ENCODE measurements around the gene APOBEC3A.
"Not testable (repeated sequence)": the region's sequence is repeated elsewhere in the genome, so short reads cannot be mapped to it uniquely, and the experiment has no call there.

The APOBEC3A gene

GRCh38 chr22:38943882-38944281 lies 13.5 kb upstream of the APOBEC3A start:
- DNase-seq, result no peak

GRCh38 chr22:38944653-38945052 lies 12.8 kb upstream of the APOBEC3A start:
- DNase-seq, result no peak

DNA sequence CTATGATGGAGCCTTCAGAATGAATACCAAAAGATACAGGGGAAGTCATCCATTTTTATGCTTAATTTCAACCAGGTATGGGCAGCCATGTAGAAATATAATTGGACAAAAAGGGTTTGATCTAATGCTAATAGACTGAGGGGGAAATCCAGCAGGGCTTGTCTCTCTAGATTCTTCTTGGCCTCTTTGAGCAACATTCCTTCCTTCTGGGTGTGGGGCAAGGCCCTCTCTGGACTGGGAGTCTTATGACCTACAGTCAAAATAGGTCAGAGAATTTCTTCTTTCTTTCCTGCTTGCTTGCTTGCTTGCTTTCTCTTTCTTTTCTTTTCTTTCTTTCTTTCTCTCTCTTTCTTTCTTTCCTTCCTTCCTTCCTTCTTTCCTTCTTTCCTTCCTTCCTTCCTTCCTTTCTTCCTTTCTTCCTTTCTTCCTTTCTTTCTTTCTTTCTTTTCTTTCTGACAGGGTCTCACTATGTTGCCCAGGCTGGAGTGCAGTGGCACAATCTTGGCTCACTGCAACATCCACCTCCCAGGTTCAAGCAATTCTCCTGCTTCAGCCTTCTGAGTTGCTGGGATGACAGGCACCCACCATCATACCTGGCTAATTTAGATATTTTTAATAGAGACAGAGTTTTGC lies 11.6 kb upstream of the APOBEC3A start:
- DNase-seq, result not testable (repeated sequence)

DNA sequence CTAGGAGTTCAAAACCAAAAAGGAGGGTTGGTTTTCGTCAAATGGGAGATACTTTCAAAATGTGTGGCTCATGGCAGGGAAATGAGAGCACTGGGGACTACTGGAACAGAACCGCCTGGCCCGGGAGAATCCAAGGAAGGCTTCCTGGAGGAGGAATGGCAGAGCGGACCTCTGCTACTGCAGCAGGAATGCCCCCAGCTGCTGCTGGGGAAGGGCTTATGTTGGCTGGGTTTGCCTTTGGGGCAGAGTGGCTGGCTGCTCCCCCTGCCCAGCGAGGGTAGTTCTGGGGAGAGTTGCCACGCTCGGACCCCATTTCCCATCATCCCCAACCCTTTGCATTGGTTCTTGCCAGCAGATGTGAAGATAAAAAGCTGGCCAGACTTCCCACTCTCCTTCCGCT lies 10.6 kb upstream of the APOBEC3A start:
- no peak for DNase-seq

DNA sequence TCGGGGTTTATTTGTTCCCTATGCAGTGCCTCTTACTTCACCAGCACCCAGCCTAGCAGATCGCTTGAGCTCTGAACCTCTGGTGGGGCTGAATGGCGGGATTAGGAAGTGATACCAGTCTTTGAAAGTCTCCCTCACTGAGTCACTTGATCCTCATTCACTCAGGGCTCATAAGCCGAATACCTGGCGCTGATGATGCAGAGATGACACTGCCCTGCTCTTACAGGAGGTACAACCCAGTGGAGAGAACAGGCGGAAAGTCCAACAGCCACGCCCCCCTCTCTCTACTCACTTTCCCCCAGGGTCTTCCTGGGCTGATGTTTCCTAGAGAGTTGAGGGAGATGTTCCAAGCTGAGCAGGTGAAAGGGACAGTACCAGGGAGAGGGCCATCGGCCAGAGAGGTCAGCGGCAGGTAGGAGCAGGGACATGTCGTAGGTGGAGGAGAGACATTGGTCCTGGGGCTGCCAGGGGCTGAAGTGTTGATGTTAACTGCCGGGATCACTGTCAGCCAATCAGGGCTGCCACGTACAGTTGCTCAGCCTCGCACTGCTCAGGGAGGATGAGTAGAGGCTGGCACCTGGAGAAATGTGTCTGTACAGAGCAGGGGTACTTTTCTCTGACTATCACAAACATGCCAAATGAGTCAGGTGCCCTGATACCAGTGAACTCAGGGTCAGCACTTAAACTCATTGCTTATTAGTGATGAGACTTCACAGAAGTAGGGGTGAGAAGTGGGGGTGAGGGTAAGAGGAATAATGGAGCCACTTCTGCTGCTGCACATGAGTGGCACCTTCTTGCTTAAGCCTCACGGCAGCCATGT lies 9.9 kb upstream of the APOBEC3A start:
- no peak for DNase-seq

DNA sequence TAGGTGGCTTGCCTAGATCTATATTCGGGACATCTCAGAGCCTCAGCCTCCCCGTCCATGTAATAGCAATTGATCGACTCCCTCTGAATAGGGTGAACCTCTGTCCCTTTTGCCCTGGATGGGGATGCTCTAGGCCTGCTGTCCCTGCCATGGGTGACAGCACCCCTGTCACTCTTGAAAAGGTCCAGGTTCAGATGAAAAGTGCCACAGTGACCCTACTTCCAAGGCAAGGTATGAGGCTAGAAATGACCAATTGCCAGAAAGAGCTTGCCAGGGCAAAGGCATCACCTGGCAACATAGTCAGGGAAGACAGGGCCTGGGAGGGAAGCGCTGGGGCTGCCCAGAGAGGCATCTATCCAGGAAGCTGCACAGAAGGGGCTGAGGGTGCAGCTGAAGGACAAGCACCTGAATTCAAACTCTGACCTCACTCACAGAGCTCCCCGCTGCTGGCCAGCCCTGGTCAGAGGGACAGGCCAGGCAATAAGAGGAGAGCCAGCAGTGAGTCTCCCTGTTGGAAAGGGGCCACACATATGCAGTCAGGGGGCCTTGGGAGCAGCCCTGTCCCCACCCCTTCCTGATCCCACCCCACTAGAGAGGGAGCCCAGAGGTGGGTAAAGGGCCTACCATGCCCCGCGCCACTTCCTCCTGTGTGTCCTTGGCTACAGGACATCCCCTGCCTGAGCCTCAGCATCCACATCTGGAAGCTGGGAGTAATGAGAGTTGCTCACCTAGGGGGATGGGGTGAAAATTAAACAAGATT lies 9.0 kb upstream of the APOBEC3A start:
- no peak for DNase-seq

- no peak for DNase-seq
These were observed 7.5 kb upstream of the APOBEC3A start for GRCh38 chr22:38949889-38950405.

DNA sequence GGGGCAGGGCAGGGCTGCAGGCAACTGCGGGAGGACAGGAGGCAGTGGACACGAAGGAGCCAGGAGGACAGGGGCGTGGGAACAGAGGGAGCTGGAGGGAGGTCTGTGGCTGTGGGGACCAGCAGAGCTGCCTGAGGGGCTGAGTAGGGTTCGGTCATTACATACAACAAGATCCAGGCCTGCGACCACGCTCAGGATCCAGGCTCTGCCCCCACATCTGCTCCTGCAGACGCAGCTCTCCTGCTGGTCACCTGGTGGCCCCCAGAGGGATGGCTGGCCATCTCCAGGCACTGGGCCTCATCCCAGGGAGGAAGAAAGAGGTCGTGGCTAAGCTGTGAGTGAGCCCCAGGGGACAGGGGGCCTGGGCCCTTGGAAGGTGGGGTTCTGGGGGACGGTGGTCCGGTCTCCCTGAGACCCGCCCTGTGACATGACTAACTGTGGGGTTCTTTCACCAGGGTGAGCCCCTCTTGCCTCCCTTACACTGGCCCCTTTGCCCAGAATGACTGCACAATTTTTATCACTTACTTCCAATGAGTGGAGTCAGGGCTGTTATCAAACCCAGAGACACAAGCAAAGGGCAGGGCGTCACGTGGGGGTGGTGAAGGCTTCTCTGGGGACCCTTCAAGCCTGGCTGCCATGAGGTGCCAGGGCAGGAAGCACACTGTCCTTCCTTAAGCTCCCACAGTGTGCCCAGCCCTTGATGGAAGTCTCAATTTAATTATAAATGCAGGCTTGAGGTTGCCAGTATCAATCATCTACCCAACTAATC lies 6.7 kb upstream of the APOBEC3A start:
- no peak for DNase-seq

GRCh38 chr22:38951734-38952133 lies 5.7 kb upstream of the APOBEC3A start:
- no peak for DNase-seq

GRCh38 chr22:38952281-38952993 lies 5.0 kb upstream of the APOBEC3A start:
- DNase-seq, result no peak

DNA sequence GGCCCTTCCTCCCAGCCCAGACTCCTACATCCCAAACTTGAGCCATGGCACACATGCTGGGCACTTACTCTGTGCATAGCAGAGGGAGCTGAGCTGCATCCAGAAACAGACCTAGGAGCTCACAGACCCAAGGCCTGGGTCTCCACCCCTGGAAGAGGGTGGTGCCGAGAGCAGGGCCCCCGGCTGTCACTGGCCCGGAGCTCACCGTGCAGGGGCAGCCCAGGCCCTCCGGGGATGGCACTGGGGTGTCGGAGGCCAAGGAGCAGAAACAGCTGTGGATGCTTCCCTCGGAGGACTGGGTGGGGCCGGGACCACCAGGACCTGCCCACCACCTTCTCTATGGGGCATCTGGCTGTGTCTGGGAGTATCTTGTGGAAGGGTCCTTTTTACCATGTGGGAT lies 4.3 kb upstream of the APOBEC3A start:
- no peak for DNase-seq

GRCh38 chr22:38953577-38954413 lies 3.6 kb upstream of the APOBEC3A start:
- no peak for DNase-seq

- no peak for DNase-seq
These were observed 2.9 kb upstream of the APOBEC3A start for GRCh38 chr22:38954414-38955043.

DNA sequence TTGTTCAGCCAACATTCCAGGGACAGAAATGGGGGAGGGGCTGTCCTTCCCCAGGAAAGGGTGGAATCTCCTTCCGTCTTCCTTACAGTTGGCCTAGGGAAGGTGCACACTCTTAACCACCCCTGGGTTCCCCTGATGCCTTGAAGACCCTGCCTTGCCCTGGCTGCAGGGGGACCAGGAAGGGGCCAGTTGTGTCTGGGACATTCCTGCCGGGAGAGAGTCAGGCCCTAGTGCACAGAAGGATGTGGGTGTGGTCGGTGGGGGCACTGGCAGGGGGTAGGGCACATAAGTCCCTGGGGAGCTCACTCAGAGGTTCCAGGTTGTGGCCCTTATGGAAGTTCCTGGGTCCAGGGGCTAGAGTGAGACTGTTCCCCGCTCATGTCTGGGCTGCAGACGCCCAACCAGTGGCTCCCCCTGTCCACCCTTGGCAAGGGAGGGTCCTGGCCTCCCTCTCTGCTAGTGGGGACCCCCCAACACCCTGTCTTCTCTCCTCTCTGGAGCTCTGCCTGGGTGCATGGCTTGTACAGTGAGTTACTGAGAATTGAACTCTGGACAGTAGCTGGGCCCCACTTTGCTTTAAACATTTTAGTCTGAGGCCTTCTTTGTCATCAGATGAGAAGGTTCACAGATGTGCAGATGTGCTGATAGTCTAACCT lies 2.0 kb upstream of the APOBEC3A start:
- no peak for DNase-seq

- no peak for DNase-seq
These were observed 1.5 kb upstream of the APOBEC3A start for GRCh38 chr22:38955926-38956325.

- DNase-seq, result no peak
These were observed 858 bp upstream of the APOBEC3A start for GRCh38 chr22:38956551-38956950.

DNA sequence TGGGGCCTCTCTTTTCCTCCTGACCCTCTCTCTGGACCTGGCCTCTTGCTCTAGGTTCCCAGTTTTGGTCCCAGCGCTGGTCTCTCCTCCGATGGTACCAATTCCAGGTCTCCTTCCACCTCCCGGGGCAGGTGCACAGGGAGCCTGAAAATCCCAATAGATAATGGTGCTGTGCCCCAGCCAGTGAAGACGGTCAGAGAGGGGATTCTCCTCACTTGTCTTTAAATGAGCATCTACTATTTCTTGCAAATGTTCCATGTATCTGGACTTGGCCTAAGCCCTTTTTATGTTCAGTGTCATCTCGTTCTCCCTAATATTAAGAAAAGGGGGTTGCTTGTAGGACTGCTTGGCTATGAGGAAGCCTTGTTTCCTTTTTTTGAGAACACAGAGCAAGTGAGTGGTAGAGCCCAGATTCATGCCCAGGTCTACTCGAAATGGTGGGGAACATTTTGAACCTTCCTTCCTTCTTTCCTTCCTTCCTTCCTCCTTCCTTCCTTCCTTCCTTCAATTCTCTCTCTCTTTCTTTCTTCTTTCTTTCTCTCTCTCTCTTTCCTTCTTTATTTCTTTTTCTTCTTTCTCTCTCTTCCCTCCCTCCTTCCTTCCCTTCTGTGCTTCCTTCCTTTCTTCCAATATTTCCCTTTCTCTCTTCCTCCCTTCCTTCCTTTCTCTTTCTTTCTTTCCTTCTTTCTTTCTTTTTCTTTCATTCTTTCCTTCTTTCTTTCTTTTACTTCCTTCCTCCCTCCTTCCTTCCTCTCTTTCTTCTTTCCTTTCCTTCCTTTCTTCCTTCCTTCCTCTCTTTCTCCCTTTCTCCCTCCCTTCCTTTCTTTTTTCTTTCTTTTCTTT lies 620 bp downstream of the APOBEC3A start:
- DNase-seq, result no peak

DNA sequence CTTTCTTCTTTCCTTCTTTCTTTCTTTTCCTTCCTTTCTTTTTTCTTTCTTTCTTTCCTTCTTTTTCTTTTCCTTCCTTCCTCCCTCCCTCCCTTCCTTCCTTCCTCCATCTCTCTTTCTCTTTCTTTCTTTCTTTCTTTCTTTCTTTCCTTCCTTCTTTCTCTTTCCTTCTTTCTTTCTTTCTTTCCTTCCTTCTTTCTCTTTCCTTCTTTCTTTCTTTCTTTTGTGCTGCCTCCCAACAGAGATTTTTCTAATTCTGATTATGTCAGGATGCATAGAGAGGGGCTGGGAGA lies 1.2 kb downstream of the APOBEC3A start:
- not testable (repeated sequence) for DNase-seq

GRCh38 chr22:38959590-38959989 lies 2.2 kb downstream of the APOBEC3A start:
- no peak for DNase-seq

All from Kasumi-1 (cell line).